ENCODE data around the gene HAPLN1. TPM values are rescaled to one million over a fixed set of nuclear protein-coding genes. Genes with fewer than 3 reads are reported as not detected.
A peak's percentile ranks its signal among the peaks of the same experiment; 100 is the strongest.

Gene HAPLN1
- total RNA-seq, 1 experiment from 2014 or later: not detected

GRCh38 chr5:83632874-83633273 lies 87.8 kb downstream of the HAPLN1 start:
- BruUV-seq (replicated peaks): no TSS peak
- POLR2A ChIA-PET (ENCODE audit: unreplicated experiment): no interaction called here
- H3K27ac ChIP-seq: peak overlapping the region; percentile 31; the same call in 1 of the 2 replicates

GRCh38 chr5:83628360-83628759 lies 92.3 kb downstream of the HAPLN1 start:
- Histone ChIP-seq H3K4me3 (no peak overlapping the region), H3K27ac (no peak overlapping the region), H3K36me3 (ENCODE audit: low read depth) (no peaks in the 10 kb centered on the region), H3K4me2 (no peak overlapping the region), H4K20me1 (ENCODE audit: insufficient read depth) (no peaks in the 10 kb centered on the region), H3K4me1 (replicated peaks; ENCODE audit: insufficient read depth) (peaks cover 10% of the 10 kb centered on the region), H3K9me3 (ENCODE audit: insufficient read depth, low read depth) (no peaks in the 10 kb centered on the region), H3K27me3 (ENCODE audit: insufficient read depth, low read depth) (no peaks in the 10 kb centered on the region), H3F3A (ENCODE audit: insufficient read depth, low read depth) (peaks cover 8% of the 10 kb centered on the region; the same call in 1 of the 2 replicates), H3K9me2 (ENCODE audit: insufficient read depth) (no peaks in the 10 kb centered on the region), H3K79me2 (ENCODE audit: low read depth) (no peaks in the 10 kb centered on the region), H2AFZ (no peak overlapping the region)
- no peak for DNase-seq
- ChIA-PET POLR2A (ENCODE audit: unreplicated experiment) (no interaction called here), CTCF (no interaction called here)
- no TSS peak for BruUV-seq (replicated peaks)
- intact Hi-C loops (cut with micrococcal nuclease; ENCODE audit: unreplicated experiment): no loop called here
- TF ChIP-seq CTCF (conservative IDR thresholded peaks at IDR 0.05) (no peak), EZH2 (IDR thresholded peaks at IDR 0.05; ENCODE audit: low read depth) (no peak)

More at GRCh38 chr5:83632874-83633273, 87.8 kb downstream of the HAPLN1 start:
- peaks cover 12% of the 10 kb centered on the region for H3K4me1 ChIP-seq (replicated peaks; ENCODE audit: insufficient read depth)
- H4K20me1 ChIP-seq (ENCODE audit: insufficient read depth): no peaks in the 10 kb centered on the region
- no peak overlapping the region for H3K4me3 ChIP-seq
- CTCF ChIA-PET: no interaction called here
- H2AFZ ChIP-seq: no peak overlapping the region
- intact Hi-C loops (cut with micrococcal nuclease; ENCODE audit: unreplicated experiment): loop anchor here (1.0 to 2.0 kb wide), 2 partner anchors 68 to 1276 kb away; no protein-coding TSS in a partner anchor
- H3F3A ChIP-seq (ENCODE audit: insufficient read depth, low read depth): peaks cover 13% of the 10 kb centered on the region; the same call in 1 of the 2 replicates
- no peaks in the 10 kb centered on the region; the same call in 1 of the 2 replicates for H3K9me3 ChIP-seq (ENCODE audit: insufficient read depth, low read depth)
- DNase-seq: peak; percentile 74 to 85
- H3K27me3 ChIP-seq (ENCODE audit: insufficient read depth, low read depth): no peaks in the 10 kb centered on the region
- H3K36me3 ChIP-seq (ENCODE audit: low read depth): no peaks in the 10 kb centered on the region
- TF ChIP-seq EZH2 (IDR thresholded peaks at IDR 0.05; ENCODE audit: low read depth) (no peak), CTCF (conservative IDR thresholded peaks at IDR 0.05) (no peak)
- H3K79me2 ChIP-seq (ENCODE audit: low read depth): no peaks in the 10 kb centered on the region
- no peaks in the 10 kb centered on the region for H3K9me2 ChIP-seq (ENCODE audit: insufficient read depth)
- peak overlapping the region; percentile 28; the same call in 1 of the 2 replicates for H3K4me2 ChIP-seq

GRCh38 chr5:83614841-83615240 lies 105.8 kb downstream of the HAPLN1 start:
- H3K4me3 ChIP-seq: no peak overlapping the region
- no peaks in the 10 kb centered on the region for H3K36me3 ChIP-seq (ENCODE audit: low read depth)
- TF ChIP-seq CTCF (conservative IDR thresholded peaks at IDR 0.05) (no peak), EZH2 (IDR thresholded peaks at IDR 0.05; ENCODE audit: low read depth) (no peak)
- H3K9me3 ChIP-seq (ENCODE audit: insufficient read depth, low read depth): no peaks in the 10 kb centered on the region
- intact Hi-C loops (cut with micrococcal nuclease; ENCODE audit: unreplicated experiment): no loop called here
- no peaks in the 10 kb centered on the region for H3K9me2 ChIP-seq (ENCODE audit: insufficient read depth)
- no peaks in the 10 kb centered on the region for H3K27me3 ChIP-seq (ENCODE audit: insufficient read depth, low read depth)
- H3F3A ChIP-seq (ENCODE audit: insufficient read depth, low read depth): no peaks in the 10 kb centered on the region
- no peaks in the 10 kb centered on the region for H3K79me2 ChIP-seq (ENCODE audit: low read depth)
- H3K27ac ChIP-seq: no peak overlapping the region
- no TSS peak for BruUV-seq (replicated peaks)
- no peak overlapping the region for H3K4me2 ChIP-seq
- H2AFZ ChIP-seq: no peak overlapping the region
- no peaks in the 10 kb centered on the region for H4K20me1 ChIP-seq (ENCODE audit: insufficient read depth)
- POLR2A ChIA-PET (ENCODE audit: unreplicated experiment): no interaction called here
- no peaks in the 10 kb centered on the region for H3K4me1 ChIP-seq (replicated peaks; ENCODE audit: insufficient read depth)
- CTCF ChIA-PET: no interaction called here
- DNase-seq: no peak

Data from PC-9 (cell line).